ENCODE data around the gene SLC5A12.

DNA sequence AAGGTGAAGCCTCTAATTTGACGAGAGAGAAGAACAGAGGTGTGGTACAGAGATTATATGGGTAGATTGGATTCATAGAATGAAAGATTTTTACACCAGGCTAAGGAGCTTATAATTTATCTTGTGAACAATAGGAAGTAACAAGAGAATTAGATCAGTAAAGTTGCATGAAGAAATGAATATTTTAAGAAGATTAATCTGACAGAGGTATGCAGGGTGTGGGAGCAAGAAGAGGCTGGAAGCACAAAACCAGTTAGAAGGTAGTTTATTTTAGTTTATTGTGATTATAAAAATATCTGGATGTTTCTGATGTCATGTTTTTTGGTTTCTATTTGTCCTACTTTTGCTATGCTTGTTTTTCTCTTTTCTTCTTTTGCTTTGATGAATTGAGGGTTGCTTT is 15.7 kb downstream of the SLC5A12 start:
- TF ChIP-seq, protein P1, sequence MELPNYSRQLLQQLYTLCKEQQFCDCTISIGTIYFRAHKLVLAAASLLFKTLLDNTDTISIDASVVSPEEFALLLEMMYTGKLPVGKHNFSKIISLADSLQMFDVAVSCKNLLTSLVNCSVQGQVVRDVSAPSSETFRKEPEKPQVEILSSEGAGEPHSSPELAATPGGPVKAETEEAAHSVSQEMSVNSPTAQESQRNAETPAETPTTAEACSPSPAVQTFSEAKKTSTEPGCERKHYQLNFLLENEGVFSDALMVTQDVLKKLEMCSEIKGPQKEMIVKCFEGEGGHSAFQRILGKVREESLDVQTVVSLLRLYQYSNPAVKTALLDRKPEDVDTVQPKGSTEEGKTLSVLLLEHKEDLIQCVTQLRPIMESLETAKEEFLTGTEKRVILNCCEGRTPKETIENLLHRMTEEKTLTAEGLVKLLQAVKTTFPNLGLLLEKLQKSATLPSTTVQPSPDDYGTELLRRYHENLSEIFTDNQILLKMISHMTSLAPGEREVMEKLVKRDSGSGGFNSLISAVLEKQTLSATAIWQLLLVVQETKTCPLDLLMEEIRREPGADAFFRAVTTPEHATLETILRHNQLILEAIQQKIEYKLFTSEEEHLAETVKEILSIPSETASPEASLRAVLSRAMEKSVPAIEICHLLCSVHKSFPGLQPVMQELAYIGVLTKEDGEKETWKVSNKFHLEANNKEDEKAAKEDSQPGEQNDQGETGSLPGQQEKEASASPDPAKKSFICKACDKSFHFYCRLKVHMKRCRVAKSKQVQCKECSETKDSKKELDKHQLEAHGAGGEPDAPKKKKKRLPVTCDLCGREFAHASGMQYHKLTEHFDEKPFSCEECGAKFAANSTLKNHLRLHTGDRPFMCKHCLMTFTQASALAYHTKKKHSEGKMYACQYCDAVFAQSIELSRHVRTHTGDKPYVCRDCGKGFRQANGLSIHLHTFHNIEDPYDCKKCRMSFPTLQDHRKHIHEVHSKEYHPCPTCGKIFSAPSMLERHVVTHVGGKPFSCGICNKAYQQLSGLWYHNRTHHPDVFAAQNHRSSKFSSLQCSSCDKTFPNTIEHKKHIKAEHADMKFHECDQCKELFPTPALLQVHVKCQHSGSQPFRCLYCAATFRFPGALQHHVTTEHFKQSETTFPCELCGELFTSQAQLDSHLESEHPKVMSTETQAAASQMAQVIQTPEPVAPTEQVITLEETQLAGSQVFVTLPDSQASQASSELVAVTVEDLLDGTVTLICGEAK (IDR thresholded peaks at IDR 0.05; ENCODE audit: borderline replicate concordance): no peak
- TF ChIP-seq, protein P2, sequence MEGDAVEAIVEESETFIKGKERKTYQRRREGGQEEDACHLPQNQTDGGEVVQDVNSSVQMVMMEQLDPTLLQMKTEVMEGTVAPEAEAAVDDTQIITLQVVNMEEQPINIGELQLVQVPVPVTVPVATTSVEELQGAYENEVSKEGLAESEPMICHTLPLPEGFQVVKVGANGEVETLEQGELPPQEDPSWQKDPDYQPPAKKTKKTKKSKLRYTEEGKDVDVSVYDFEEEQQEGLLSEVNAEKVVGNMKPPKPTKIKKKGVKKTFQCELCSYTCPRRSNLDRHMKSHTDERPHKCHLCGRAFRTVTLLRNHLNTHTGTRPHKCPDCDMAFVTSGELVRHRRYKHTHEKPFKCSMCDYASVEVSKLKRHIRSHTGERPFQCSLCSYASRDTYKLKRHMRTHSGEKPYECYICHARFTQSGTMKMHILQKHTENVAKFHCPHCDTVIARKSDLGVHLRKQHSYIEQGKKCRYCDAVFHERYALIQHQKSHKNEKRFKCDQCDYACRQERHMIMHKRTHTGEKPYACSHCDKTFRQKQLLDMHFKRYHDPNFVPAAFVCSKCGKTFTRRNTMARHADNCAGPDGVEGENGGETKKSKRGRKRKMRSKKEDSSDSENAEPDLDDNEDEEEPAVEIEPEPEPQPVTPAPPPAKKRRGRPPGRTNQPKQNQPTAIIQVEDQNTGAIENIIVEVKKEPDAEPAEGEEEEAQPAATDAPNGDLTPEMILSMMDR (IDR thresholded peaks at IDR 0.05 in 2 of 3, conservative IDR thresholded peaks at IDR 0.05 in 1 of 3; ENCODE audit: control insufficient read depth in 2 of 3, extremely low read depth in 1 of 3, insufficient read depth in 1 of 3, low read depth in 3 of 3, low read length in 3 of 3): no peak
- TF ChIP-seq, protein P3, sequence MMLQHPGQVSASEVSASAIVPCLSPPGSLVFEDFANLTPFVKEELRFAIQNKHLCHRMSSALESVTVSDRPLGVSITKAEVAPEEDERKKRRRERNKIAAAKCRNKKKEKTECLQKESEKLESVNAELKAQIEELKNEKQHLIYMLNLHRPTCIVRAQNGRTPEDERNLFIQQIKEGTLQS (IDR thresholded peaks at IDR 0.05; ENCODE audit: borderline replicate concordance, extremely low read depth, low read depth, low read length): no peak
- TF ChIP-seq ZZZ3 (IDR thresholded peaks at IDR 0.05; ENCODE audit: control insufficient read depth, insufficient read length, low read depth) (no peak), POLR2AphosphoS2 (IDR thresholded peaks at IDR 0.05; ENCODE audit: low read depth, low read length) (no peak), KDM1A (IDR thresholded peaks at IDR 0.05; ENCODE audit: borderline replicate concordance) (no peak), NFIC (IDR thresholded peaks at IDR 0.05; ENCODE audit: low read depth, low read length) (no peak)

Measured in GM12878 (cell line).